Measurements from ENCODE around the gene CPXM2. TPM values are rescaled to one million over a fixed set of nuclear protein-coding genes. Genes with fewer than 3 reads are reported as not detected.
A peak's percentile ranks its signal among the peaks of the same experiment; 100 is the strongest.

Gene CPXM2
- polyA plus RNA-seq, 3 donors, result not detected

GRCh38 chr10:123778719-123779517 is 112.7 kb downstream of the CPXM2 start:
- TF ChIP-seq CTCF (IDR thresholded peaks at IDR 0.05), result no peak
- H2AFZ ChIP-seq (ENCODE audit: insufficient read depth, low read depth, low read length, poor library complexity, severe bottlenecking), result no peak overlapping the region
- Mint-ChIP-seq H3K9me3 (peaks cover 0 to 4% (median 0%) of the 10 kb centered on the region in 7 donors), H3K4me1 (no peaks in the 10 kb centered on the region), H3K27ac (peak overlapping the region in 1 of 7 donors; percentile 32), H3K36me3 (no peaks in the 10 kb centered on the region), H3K27me3 (ENCODE audit: low read depth in 3 of 3) (peaks cover 19 to 61% (median 31%) of the 10 kb centered on the region in 3 donors), H3K4me3 (no peak overlapping the region)
- WGBS (ENCODE audit: insufficient coverage), result 55% methylated on average over 2 of the region's 7 CpGs
- no peaks in the 10 kb centered on the region for H3K4me1 ChIP-seq (ENCODE audit: control insufficient read depth in 1 of 2, insufficient read depth in 2 of 2, low read length in 2 of 2)
- H3K4me3 ChIP-seq (replicated peaks in 1 of 3; ENCODE audit: low read depth in 2 of 3, low read length in 3 of 3), result no peak overlapping the region
- no peak overlapping the region for H3K4me2 ChIP-seq (replicated peaks; ENCODE audit: extremely low read depth, low read length, poor library complexity, severe bottlenecking)
- no peaks in the 10 kb centered on the region for H3K36me3 ChIP-seq (replicated peaks in 1 of 2; ENCODE audit: control insufficient read depth in 1 of 2, insufficient read depth in 2 of 2, low read length in 2 of 2)
- no peaks in the 10 kb centered on the region for H4K20me1 ChIP-seq (ENCODE audit: insufficient read depth, low read length)
- H3K27ac ChIP-seq (ENCODE audit: low read depth in 1 of 2, low read length in 2 of 2), result no peak overlapping the region
- H3K27me3 ChIP-seq (ENCODE audit: control insufficient read depth in 2 of 2, insufficient read depth in 2 of 2, low read length in 2 of 2), result peaks cover 13 to 41% of the 10 kb centered on the region in 2 donors
- intact Hi-C loops (cut with micrococcal nuclease), result no loop called here
- H3K9ac ChIP-seq (ENCODE audit: insufficient read depth, low read length, poor library complexity, severe bottlenecking), result no peak overlapping the region
- H3K79me2 ChIP-seq (ENCODE audit: insufficient read depth, low read length), result no peaks in the 10 kb centered on the region
- H3K9me3 ChIP-seq (replicated peaks in 1 of 2; ENCODE audit: control insufficient read depth in 1 of 2, insufficient read depth in 1 of 2, low read length in 2 of 2), result no peaks in the 10 kb centered on the region
- DNase-seq, result no peak

GRCh38 chr10:123777881-123778280 is 113.7 kb downstream of the CPXM2 start:
- 92% methylated on average over 2 of the region's 3 CpGs for WGBS (ENCODE audit: insufficient coverage)
- H3K36me3 ChIP-seq (replicated peaks in 1 of 2; ENCODE audit: control insufficient read depth in 1 of 2, insufficient read depth in 2 of 2, low read length in 2 of 2), result no peaks in the 10 kb centered on the region
- H4K20me1 ChIP-seq (ENCODE audit: insufficient read depth, low read length), result no peaks in the 10 kb centered on the region
- Mint-ChIP-seq H3K27ac (no peak overlapping the region), H3K9me3 (peaks cover 2 to 7% (median 5%) of the 10 kb centered on the region in 7 donors), H3K4me3 (peak overlapping the region in 1 of 2 donors; percentile 28), H3K27me3 (ENCODE audit: low read depth in 3 of 3) (peaks cover 19 to 56% (median 26%) of the 10 kb centered on the region in 3 donors), H3K4me1 (no peaks in the 10 kb centered on the region), H3K36me3 (no peaks in the 10 kb centered on the region)
- H2AFZ ChIP-seq (ENCODE audit: insufficient read depth, low read depth, low read length, poor library complexity, severe bottlenecking), result no peak overlapping the region
- peaks cover 11 to 38% of the 10 kb centered on the region in 2 donors for H3K27me3 ChIP-seq (ENCODE audit: control insufficient read depth in 2 of 2, insufficient read depth in 2 of 2, low read length in 2 of 2)
- DNase-seq, result no peak
- H3K4me1 ChIP-seq (ENCODE audit: control insufficient read depth in 1 of 2, insufficient read depth in 2 of 2, low read length in 2 of 2), result no peaks in the 10 kb centered on the region
- H3K4me2 ChIP-seq (replicated peaks; ENCODE audit: extremely low read depth, low read length, poor library complexity, severe bottlenecking), result no peak overlapping the region
- H3K4me3 ChIP-seq (replicated peaks in 1 of 3; ENCODE audit: low read depth in 2 of 3, low read length in 3 of 3), result no peak overlapping the region
- TF ChIP-seq CTCF (IDR thresholded peaks at IDR 0.05), result no peak
- H3K9me3 ChIP-seq (replicated peaks in 1 of 2; ENCODE audit: control insufficient read depth in 1 of 2, insufficient read depth in 1 of 2, low read length in 2 of 2), result peaks cover 0 to 5% of the 10 kb centered on the region in 2 donors
- intact Hi-C loops (cut with micrococcal nuclease), result no loop called here
- no peak overlapping the region for H3K9ac ChIP-seq (ENCODE audit: insufficient read depth, low read length, poor library complexity, severe bottlenecking)
- H3K27ac ChIP-seq (ENCODE audit: low read depth in 1 of 2, low read length in 2 of 2), result no peak overlapping the region
- no peaks in the 10 kb centered on the region for H3K79me2 ChIP-seq (ENCODE audit: insufficient read depth, low read length)
